ENCODE measurements around the gene TTR.

The TTR gene

DNA sequence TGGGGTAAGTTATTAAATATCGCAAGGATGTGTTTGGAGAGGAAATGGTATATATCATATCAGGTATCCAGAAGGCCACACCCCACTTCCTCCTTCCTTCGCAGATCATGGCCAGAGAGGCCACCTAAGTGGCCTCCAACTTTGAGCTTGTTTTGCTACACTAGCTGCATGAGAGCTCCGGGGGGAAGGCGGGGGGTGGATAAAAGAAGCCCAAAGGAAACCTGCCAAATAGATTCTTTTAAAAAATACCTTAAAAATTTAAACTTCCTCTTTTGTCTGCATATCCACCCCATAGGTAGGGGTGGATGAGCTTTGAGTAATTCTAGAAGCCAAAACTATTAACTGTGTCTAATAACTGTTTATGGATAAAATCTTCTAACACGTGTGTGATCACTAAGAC, 5.7 kb upstream of the TTR start:
- Histone ChIP-seq H3K4me3 (replicated peaks; ENCODE audit: insufficient read depth, low read length) (no peak overlapping the region), H3K27me3 (ENCODE audit: insufficient read depth, poor library complexity, severe bottlenecking) (no peaks in the 10 kb centered on the region), H3K27ac (replicated peaks) (no peak overlapping the region)
- no peak for TF ChIP-seq POLR2AphosphoS5 (IDR thresholded peaks at IDR 0.05; ENCODE audit: low read depth)
- no peak for TF ChIP-seq SPI1 (IDR thresholded peaks at IDR 0.05; ENCODE audit: borderline replicate concordance, low read depth)
- TF ChIP-seq GABPA (IDR thresholded peaks at IDR 0.05; ENCODE audit: low read depth), result no peak
- no peak for DNase-seq (ENCODE audit: low read depth in 1 of 2, low spot score in 1 of 2)

DNA sequence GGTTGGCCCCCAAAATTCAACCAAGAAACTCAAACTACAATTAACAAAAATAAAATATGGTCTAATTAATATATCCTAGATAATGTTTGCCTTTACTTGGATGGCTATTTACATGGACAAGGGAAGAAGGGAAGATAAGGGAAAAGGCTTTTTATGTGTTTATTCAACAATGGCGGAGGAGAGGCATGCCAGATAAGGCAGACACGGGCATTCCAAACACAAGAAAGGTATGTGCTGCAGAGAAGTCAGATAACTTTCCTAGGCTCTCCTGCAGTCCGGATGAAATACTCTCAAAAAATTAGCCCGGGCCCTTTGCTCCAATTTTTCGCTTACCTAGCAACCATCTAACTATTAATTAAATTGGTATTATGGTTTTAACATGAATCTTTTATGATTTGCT, 5.1 kb upstream of the TTR start:
- DNase-seq (ENCODE audit: low read depth in 1 of 2, low spot score in 1 of 2), result no peak
- TF ChIP-seq, protein P1, sequence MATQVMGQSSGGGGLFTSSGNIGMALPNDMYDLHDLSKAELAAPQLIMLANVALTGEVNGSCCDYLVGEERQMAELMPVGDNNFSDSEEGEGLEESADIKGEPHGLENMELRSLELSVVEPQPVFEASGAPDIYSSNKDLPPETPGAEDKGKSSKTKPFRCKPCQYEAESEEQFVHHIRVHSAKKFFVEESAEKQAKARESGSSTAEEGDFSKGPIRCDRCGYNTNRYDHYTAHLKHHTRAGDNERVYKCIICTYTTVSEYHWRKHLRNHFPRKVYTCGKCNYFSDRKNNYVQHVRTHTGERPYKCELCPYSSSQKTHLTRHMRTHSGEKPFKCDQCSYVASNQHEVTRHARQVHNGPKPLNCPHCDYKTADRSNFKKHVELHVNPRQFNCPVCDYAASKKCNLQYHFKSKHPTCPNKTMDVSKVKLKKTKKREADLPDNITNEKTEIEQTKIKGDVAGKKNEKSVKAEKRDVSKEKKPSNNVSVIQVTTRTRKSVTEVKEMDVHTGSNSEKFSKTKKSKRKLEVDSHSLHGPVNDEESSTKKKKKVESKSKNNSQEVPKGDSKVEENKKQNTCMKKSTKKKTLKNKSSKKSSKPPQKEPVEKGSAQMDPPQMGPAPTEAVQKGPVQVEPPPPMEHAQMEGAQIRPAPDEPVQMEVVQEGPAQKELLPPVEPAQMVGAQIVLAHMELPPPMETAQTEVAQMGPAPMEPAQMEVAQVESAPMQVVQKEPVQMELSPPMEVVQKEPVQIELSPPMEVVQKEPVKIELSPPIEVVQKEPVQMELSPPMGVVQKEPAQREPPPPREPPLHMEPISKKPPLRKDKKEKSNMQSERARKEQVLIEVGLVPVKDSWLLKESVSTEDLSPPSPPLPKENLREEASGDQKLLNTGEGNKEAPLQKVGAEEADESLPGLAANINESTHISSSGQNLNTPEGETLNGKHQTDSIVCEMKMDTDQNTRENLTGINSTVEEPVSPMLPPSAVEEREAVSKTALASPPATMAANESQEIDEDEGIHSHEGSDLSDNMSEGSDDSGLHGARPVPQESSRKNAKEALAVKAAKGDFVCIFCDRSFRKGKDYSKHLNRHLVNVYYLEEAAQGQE (IDR thresholded peaks at IDR 0.05; ENCODE audit: insufficient replicate concordance, low read depth), result no peak
- TF ChIP-seq POLR2AphosphoS5 (IDR thresholded peaks at IDR 0.05; ENCODE audit: low read depth) (no peak), SPI1 (IDR thresholded peaks at IDR 0.05; ENCODE audit: borderline replicate concordance, low read depth) (no peak), GABPA (IDR thresholded peaks at IDR 0.05; ENCODE audit: low read depth) (no peak)
- TF ChIP-seq, protein P2, sequence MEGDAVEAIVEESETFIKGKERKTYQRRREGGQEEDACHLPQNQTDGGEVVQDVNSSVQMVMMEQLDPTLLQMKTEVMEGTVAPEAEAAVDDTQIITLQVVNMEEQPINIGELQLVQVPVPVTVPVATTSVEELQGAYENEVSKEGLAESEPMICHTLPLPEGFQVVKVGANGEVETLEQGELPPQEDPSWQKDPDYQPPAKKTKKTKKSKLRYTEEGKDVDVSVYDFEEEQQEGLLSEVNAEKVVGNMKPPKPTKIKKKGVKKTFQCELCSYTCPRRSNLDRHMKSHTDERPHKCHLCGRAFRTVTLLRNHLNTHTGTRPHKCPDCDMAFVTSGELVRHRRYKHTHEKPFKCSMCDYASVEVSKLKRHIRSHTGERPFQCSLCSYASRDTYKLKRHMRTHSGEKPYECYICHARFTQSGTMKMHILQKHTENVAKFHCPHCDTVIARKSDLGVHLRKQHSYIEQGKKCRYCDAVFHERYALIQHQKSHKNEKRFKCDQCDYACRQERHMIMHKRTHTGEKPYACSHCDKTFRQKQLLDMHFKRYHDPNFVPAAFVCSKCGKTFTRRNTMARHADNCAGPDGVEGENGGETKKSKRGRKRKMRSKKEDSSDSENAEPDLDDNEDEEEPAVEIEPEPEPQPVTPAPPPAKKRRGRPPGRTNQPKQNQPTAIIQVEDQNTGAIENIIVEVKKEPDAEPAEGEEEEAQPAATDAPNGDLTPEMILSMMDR (IDR thresholded peaks at IDR 0.05; ENCODE audit: insufficient read depth, low read length), result no peak
- Histone ChIP-seq H3K27me3 (ENCODE audit: insufficient read depth, poor library complexity, severe bottlenecking) (no peaks in the 10 kb centered on the region), H3K4me3 (replicated peaks; ENCODE audit: insufficient read depth, low read length) (no peak overlapping the region), H3K27ac (replicated peaks) (no peak overlapping the region)

DNA sequence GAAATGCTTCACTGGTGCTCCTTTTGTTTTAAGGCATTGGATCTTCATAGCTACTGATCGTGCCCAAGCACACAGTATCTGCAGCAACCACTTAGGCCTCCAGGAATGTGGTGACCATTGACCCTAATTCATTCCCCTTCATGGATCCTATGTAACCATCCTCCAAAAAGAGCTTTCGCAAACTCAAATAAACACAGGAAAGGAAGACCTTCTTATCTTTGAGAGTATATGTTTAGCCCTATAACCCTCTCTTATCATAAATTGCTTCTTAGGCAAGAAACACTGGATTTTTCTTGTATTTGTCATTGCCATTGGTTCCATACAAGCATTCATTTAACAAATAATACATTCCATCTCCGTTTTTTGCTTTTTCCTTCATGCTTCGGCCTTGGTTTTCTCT, 4.1 kb upstream of the TTR start:
- no peak overlapping the region for H3K4me3 ChIP-seq (replicated peaks; ENCODE audit: insufficient read depth, low read length)
- no peak overlapping the region for H3K27ac ChIP-seq (replicated peaks)
- TF ChIP-seq SPI1 (IDR thresholded peaks at IDR 0.05; ENCODE audit: borderline replicate concordance, low read depth) (no peak), GABPA (IDR thresholded peaks at IDR 0.05; ENCODE audit: low read depth) (no peak)
- no peak for DNase-seq (ENCODE audit: low read depth in 1 of 2, low spot score in 1 of 2)
- peaks cover 2% of the 10 kb centered on the region for H3K27me3 ChIP-seq (ENCODE audit: insufficient read depth, poor library complexity, severe bottlenecking)

DNA sequence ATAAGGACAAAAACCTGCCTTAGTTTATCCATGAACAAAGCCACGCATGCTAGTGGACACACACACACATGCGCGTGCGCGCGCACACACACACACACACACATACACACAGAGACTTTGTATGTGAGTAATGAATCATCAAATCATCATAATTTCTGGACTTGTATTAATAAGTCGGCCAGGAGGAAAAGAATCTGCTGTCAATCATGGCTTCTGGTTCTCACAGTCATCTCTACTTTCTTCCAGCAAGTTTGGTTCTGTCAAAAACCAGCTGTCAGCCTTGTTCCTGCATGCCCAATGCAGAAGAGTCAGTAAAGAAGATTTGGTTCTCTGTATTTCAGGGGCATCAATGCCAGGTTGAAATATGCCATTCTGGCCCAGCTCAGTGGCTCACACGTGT, 1.1 kb upstream of the TTR start:
- H3K4me3 ChIP-seq (replicated peaks; ENCODE audit: insufficient read depth, low read length), result no peak overlapping the region
- peaks cover 3% of the 10 kb centered on the region for H3K27me3 ChIP-seq (ENCODE audit: insufficient read depth, poor library complexity, severe bottlenecking)
- no peak for TF ChIP-seq GABPA (IDR thresholded peaks at IDR 0.05; ENCODE audit: low read depth)
- TF ChIP-seq, protein P1 (IDR thresholded peaks at IDR 0.05; ENCODE audit: insufficient replicate concordance, low read depth), result no peak
- TF ChIP-seq, protein P2 (IDR thresholded peaks at IDR 0.05; ENCODE audit: insufficient read depth, low read length), result no peak
- no peak for TF ChIP-seq SPI1 (IDR thresholded peaks at IDR 0.05; ENCODE audit: borderline replicate concordance, low read depth)
- no peak for TF ChIP-seq POLR2AphosphoS5 (IDR thresholded peaks at IDR 0.05; ENCODE audit: low read depth)

DNA sequence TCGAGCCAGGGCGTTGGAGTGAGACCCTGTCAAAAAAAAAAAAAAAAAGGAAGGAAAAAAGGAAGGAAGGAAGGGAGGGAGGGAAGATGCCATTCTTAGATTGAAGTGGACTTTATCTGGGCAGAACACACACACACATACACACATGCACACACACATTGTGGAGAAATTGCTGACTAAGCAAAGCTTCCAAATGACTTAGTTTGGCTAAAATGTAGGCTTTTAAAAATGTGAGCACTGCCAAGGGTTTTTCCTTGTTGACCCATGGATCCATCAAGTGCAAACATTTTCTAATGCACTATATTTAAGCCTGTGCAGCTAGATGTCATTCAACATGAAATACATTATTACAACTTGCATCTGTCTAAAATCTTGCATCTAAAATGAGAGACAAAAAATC, 564 bp upstream of the TTR start:
- TF ChIP-seq POLR2AphosphoS5 (IDR thresholded peaks at IDR 0.05; ENCODE audit: low read depth), result no peak
- TF ChIP-seq GABPA (IDR thresholded peaks at IDR 0.05; ENCODE audit: low read depth), result no peak
- TF ChIP-seq, protein P1 (IDR thresholded peaks at IDR 0.05; ENCODE audit: insufficient replicate concordance, low read depth), result no peak
- TF ChIP-seq SPI1 (IDR thresholded peaks at IDR 0.05; ENCODE audit: borderline replicate concordance, low read depth), result no peak
- TF ChIP-seq, protein P2 (IDR thresholded peaks at IDR 0.05; ENCODE audit: insufficient read depth, low read length), result no peak
- H3K4me3 ChIP-seq (replicated peaks; ENCODE audit: insufficient read depth, low read length), result no peak overlapping the region
- H3K27ac ChIP-seq (replicated peaks), result no peak overlapping the region
- H3K27me3 ChIP-seq (ENCODE audit: insufficient read depth, poor library complexity, severe bottlenecking), result peaks cover 3% of the 10 kb centered on the region
- no peak for DNase-seq (ENCODE audit: low read depth in 1 of 2, low spot score in 1 of 2)

More for the DNA sequence above, 1.1 kb upstream of the TTR start:
- no peak for DNase-seq (ENCODE audit: low read depth in 1 of 2, low spot score in 1 of 2)
- no peak overlapping the region for H3K27ac ChIP-seq (replicated peaks)

All from HL-60 (cell line).